Measurements from ENCODE around the gene USP31.
"Not testable (repeated sequence)": the region's sequence is repeated elsewhere in the genome, so short reads cannot be mapped to it uniquely, and the experiment has no call there.

The USP31 gene

DNA sequence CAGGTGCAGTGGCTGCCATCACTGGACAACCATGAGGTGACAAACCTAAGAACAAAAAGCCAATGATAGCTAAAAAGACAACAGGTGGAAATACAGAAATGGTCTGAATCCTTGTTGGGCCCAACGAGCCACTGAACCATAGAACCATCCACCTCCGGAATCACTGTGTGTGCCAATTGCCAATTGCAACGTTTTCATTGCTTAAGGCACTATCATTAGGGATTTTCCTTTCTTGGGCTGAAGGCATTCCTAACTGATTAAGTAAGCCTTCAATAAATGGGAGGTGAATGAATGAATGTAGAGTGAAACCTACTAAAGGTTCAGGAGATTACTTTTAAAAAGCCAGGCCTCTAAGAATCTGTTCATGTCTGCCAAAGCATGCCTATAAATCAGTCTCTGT lies 3.6 kb downstream of the USP31 start:
- DNase-seq (ENCODE audit: low read depth): no peak
- H3K4me3 ChIP-seq (ENCODE audit: low read depth, low read length): no peak overlapping the region
- no peak for TF ChIP-seq CTCF (IDR thresholded peaks at IDR 0.05; ENCODE audit: low read depth, low read length, missing control alignments)

GRCh38 chr16:23145186-23145585 lies 4.1 kb downstream of the USP31 start:
- DNase-seq (ENCODE audit: low read depth): no peak
- TF ChIP-seq CTCF (IDR thresholded peaks at IDR 0.05; ENCODE audit: low read depth, low read length, missing control alignments): no peak
- no peak overlapping the region for H3K4me3 ChIP-seq (ENCODE audit: low read depth, low read length)

- not testable (repeated sequence) for H3K4me3 ChIP-seq (ENCODE audit: low read depth, low read length); DNase-seq (ENCODE audit: low read depth)
These were observed 4.9 kb downstream of the USP31 start for GRCh38 chr16:23144393-23144792.

GRCh38 chr16:23143391-23143790 lies 5.9 kb downstream of the USP31 start:
- no peak for TF ChIP-seq CTCF (IDR thresholded peaks at IDR 0.05; ENCODE audit: low read depth, low read length, missing control alignments)
- no peak for DNase-seq (ENCODE audit: low read depth)
- H3K4me3 ChIP-seq (ENCODE audit: low read depth, low read length): no peak overlapping the region

DNA sequence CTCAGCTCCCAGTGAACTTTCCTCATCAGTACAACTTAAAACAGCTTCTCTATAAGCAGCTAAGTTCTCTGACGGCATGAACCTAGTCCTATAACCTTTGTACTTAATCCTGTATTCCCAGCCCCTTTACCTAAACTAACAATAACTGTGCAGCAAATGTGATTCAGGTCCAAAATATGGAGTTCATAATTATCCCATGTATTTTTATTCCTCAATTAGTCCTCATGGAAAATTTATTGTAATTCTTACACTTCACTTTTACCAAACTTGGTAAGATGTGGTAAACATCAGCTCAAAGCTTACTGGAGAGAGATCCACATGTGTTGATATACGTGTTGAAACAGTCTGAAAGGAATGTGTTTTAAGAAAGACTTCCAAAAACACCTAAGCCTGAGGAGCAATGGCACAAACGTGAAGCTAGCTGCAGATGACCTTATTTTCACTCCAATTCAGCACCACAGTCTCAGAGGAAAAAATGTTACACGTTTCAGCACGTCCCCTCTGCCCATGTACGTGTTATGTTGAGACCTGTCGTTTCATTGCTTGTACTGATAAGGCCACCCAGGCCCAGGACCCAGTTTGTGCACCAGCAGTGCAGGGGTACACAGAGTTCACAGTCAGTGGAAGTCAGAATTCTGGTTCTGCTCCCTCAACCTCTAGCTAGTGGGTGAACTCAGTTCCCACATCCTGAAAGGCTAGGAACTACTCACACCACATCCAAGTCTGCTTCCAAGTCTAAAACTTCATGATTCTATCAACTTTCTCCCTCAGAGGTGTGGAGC lies 7.1 kb downstream of the USP31 start:
- no peak for DNase-seq (ENCODE audit: low read depth)

DNA sequence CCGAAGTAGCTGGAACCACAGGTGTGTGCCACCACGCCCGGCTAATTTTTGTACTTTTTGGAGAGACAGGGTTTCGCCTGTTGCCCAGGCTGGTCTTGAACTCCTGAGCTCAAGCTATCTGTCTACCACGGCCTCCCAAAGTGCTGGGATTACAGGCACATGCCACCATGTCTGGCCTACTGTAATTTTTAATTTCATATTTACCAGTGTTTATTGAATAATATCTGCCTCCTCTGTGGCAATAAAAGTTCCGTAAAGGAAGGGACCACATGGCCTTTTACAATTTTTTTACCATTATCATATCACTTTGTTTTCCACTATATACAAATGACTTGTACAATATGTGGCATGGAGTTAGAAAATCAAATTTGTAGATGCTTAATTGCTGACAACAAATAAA lies 7.8 kb downstream of the USP31 start:
- no peak for DNase-seq (ENCODE audit: low read depth)
- no peak overlapping the region for H3K4me3 ChIP-seq (ENCODE audit: low read depth, low read length)
- TF ChIP-seq CTCF (IDR thresholded peaks at IDR 0.05; ENCODE audit: low read depth, low read length, missing control alignments): no peak

More for the DNA sequence above, 7.1 kb downstream of the USP31 start:
- no peak overlapping the region for H3K4me3 ChIP-seq (ENCODE audit: low read depth, low read length)
- TF ChIP-seq CTCF (IDR thresholded peaks at IDR 0.05; ENCODE audit: low read depth, low read length, missing control alignments): no peak

GRCh38 chr16:23141033-23141432 lies 8.2 kb downstream of the USP31 start:
- DNase-seq (ENCODE audit: low read depth): no peak
- TF ChIP-seq CTCF (IDR thresholded peaks at IDR 0.05; ENCODE audit: low read depth, low read length, missing control alignments): no peak
- H3K4me3 ChIP-seq (ENCODE audit: low read depth, low read length): no peak overlapping the region

Measured in GM12864 (cell line).